K562 (cell line): ENCODE results near the gene KCNK1. TPM values are rescaled to one million over a fixed set of nuclear protein-coding genes. Genes with fewer than 3 reads are reported as not detected.

Experiments used
- CREM ChIP-seq: IDR thresholded peaks from 2 replicates; pipeline ENCODE4 v1.6.1; 2014; ENCODE audit warnings: antibody characterized with exemption, low read depth
- KAT7 ChIP-seq: sonication (generic); formaldehyde crosslinking; IDR thresholded peaks from 2 replicates; pipeline ENCODE4 v1.8.0; 2022; ENCODE audit warnings: missing genetic modification reagents, mild to moderate bottlenecking, borderline replicate concordance
- KLF16 ChIP-seq: IDR thresholded peaks from 2 replicates; pipeline ENCODE4 v1.6.1; 2016; ENCODE audit warnings: antibody characterized with exemption
- MTA2 ChIP-seq: fragments of 450-650 bp; IDR thresholded peaks from 2 replicates; pipeline ENCODE4 v1.6.1; 2016; ENCODE audit warnings: low read depth
- NCOA4 ChIP-seq: fragments of 450-650 bp; IDR thresholded peaks from 2 replicates; pipeline ENCODE4 v1.6.1; 2018; ENCODE audit warnings: mild to moderate bottlenecking; ENCODE audit not compliant: partially characterized antibody
- PML ChIP-seq: IDR thresholded peaks from 2 replicates; pipeline ENCODE4 v1.6.1; 2012; ENCODE audit warnings: low read length, inconsistent platforms
- PTBP1 ChIP-seq: fragments of 200-400 bp; formaldehyde crosslinking; IDR thresholded peaks from 2 replicates; pipeline ENCODE4 v1.6.1; 2017; ENCODE audit warnings: low read depth, low read length
- SPI1 ChIP-seq: IDR thresholded peaks from 2 replicates; pipeline ENCODE4 v1.6.1; 2011; ENCODE audit warnings: low read depth, low read length, control low read depth, borderline replicate concordance
- ZBED1 ChIP-seq: IDR thresholded peaks from 2 replicates; pipeline ENCODE4 v1.6.1; 2014
- ZNF23 ChIP-seq: fragments of 250-450 bp; sonication (Bioruptor Pico); IDR thresholded peaks from 2 replicates; pipeline ENCODE4 v1.4.0; 2020; ENCODE audit warnings: mild to moderate bottlenecking
- ZNF3 ChIP-seq: fragments of 250-450 bp; sonication (Bioruptor Pico); IDR thresholded peaks from 2 replicates; pipeline ENCODE4 v1.5.0; 2021; ENCODE audit warnings: mild to moderate bottlenecking, moderate library complexity
- polyA plus RNA-seq, 8 experiments: library from polyadenylated mRNA; depleted of rRNA in 4 of 8; stranded (reverse) in 5 of 8; unstranded in 3 of 8; fragments of >200 nt; fragmentation: Nextera tagmentation in 2 of 8; fragmentation: Illumina TruSeq in 1 of 8; extraction: Ambion mirVana in 2 of 8; extraction: Trizol in 1 of 8; gene quantifications; 2 replicates each; pipeline versions ENCODE4 v1.2.1 to v1.2.3, GENCODE V29; 2011 to 2014; ENCODE audit warnings: inconsistent platforms in 1 of 8, missing spikeins in 1 of 8
- total RNA-seq, 7 experiments: library from RNA; depleted of rRNA in 6 of 7; stranded (reverse); fragments of >200 nt in 6 of 7; fragmentation: Illumina TruSeq in 2 of 7; extraction: Trizol in 2 of 7; gene quantifications; 2 replicates each; pipeline versions ENCODE4 v1.2.1 to v1.2.3, GENCODE V29; 2011 to 2021; ENCODE audit warnings: low replicate concordance in 1 of 7
- TF ChIP-seq, protein P1 (sequence below): sonication (generic); formaldehyde crosslinking; IDR thresholded peaks from 2 replicates; pipeline ENCODE4 v1.8.0; 2022; ENCODE audit warnings: missing genetic modification reagents, mild to moderate bottlenecking, moderate library complexity, borderline replicate concordance
- TF ChIP-seq, protein P2 (sequence below): fragments of 450-650 bp; IDR thresholded peaks from 2 replicates; pipeline ENCODE4 v1.6.1; 2017; ENCODE audit warnings: antibody characterized with exemption, mild to moderate bottlenecking
- TF ChIP-seq, protein P3 (sequence below): fragments of 450-650 bp; IDR thresholded peaks from 2 replicates; pipeline ENCODE4 v1.6.1; 2016; ENCODE audit warnings: borderline replicate concordance
- TF ChIP-seq, protein P4 (sequence below): fragments of 200-800 bp; sonication (Bioruptor generic); IDR thresholded peaks from 2 replicates; pipeline ENCODE4 v1.6.1; 2017; ENCODE audit warnings: missing genetic modification characterization, missing compliant biosample characterization

KCNK1 gene
- total and polyA plus RNA-seq, 9 of the 15 experiments (the other 6 are each of a cell fraction or from before 2014, with no cell fraction given): 3.1 to 22.7 (median 6.0) TPM

DNA sequence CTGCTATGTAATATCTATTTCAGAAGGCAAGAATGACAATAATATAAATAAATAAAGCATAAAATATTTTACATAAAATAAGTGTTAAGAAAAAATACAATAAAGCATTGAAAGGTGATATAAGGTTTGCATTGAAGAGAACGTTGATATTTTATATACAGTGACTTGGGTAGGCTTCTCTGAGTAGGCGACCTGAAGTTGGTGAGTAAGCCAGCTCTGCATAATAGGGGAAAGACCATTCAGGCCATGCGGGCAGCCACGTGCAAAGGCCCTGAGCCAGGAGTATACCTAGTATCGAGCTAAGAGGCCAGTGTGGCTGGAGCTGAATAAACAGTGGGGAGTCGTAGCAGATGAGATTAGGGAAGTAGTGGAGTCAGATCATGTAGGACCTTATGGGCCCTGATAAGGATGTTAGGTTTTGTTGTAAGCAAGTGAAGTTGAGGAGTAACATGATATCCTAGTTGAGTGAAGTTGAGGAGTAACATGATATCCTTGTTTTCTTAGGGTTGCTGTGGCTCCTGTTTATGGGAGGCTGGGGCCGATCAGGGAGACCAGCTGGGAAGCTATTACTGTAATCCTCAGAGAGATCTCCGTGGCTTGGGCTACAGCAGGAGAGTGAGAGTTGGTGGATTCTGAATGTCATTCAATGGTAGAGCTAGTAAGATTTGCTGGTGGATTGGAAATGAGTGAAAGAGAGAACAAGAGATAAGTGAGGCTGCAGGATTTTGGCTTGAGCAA, 22.0 kb downstream of the KCNK1 start (continued):
- TF ChIP-seq, protein P1, sequence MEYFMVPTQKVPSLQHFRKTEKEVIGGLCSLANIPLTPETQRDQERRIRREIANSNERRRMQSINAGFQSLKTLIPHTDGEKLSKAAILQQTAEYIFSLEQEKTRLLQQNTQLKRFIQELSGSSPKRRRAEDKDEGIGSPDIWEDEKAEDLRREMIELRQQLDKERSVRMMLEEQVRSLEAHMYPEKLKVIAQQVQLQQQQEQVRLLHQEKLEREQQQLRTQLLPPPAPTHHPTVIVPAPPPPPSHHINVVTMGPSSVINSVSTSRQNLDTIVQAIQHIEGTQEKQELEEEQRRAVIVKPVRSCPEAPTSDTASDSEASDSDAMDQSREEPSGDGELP (CRISPR knock-in tag): peak; percentile 99
- peak; percentile 98 for TF ChIP-seq MTA2
- 0 out of 2 replicates have a peak, but pooled peaks have one; percentile 49 for TF ChIP-seq ZBED1
- TF ChIP-seq KLF16: peak; percentile 95
- peak; percentile 97 for TF ChIP-seq PML
- TF ChIP-seq SPI1: 0 out of 2 replicates have a peak, but pooled peaks have one; percentile 39
- TF ChIP-seq CREM: peak; percentile 92
- TF ChIP-seq, protein P2, sequence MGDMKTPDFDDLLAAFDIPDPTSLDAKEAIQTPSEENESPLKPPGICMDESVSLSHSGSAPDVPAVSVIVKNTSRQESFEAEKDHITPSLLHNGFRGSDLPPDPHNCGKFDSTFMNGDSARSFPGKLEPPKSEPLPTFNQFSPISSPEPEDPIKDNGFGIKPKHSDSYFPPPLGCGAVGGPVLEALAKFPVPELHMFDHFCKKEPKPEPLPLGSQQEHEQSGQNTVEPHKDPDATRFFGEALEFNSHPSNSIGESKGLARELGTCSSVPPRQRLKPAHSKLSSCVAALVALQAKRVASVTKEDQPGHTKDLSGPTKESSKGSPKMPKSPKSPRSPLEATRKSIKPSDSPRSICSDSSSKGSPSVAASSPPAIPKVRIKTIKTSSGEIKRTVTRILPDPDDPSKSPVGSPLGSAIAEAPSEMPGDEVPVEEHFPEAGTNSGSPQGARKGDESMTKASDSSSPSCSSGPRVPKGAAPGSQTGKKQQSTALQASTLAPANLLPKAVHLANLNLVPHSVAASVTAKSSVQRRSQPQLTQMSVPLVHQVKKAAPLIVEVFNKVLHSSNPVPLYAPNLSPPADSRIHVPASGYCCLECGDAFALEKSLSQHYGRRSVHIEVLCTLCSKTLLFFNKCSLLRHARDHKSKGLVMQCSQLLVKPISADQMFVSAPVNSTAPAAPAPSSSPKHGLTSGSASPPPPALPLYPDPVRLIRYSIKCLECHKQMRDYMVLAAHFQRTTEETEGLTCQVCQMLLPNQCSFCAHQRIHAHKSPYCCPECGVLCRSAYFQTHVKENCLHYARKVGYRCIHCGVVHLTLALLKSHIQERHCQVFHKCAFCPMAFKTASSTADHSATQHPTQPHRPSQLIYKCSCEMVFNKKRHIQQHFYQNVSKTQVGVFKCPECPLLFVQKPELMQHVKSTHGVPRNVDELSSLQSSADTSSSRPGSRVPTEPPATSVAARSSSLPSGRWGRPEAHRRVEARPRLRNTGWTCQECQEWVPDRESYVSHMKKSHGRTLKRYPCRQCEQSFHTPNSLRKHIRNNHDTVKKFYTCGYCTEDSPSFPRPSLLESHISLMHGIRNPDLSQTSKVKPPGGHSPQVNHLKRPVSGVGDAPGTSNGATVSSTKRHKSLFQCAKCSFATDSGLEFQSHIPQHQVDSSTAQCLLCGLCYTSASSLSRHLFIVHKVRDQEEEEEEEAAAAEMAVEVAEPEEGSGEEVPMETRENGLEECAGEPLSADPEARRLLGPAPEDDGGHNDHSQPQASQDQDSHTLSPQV: peak; percentile 99
- peak; percentile 71; the same call in 1 of the 2 replicates for TF ChIP-seq KAT7
- TF ChIP-seq ZNF23: no peak
- TF ChIP-seq, protein P3, sequence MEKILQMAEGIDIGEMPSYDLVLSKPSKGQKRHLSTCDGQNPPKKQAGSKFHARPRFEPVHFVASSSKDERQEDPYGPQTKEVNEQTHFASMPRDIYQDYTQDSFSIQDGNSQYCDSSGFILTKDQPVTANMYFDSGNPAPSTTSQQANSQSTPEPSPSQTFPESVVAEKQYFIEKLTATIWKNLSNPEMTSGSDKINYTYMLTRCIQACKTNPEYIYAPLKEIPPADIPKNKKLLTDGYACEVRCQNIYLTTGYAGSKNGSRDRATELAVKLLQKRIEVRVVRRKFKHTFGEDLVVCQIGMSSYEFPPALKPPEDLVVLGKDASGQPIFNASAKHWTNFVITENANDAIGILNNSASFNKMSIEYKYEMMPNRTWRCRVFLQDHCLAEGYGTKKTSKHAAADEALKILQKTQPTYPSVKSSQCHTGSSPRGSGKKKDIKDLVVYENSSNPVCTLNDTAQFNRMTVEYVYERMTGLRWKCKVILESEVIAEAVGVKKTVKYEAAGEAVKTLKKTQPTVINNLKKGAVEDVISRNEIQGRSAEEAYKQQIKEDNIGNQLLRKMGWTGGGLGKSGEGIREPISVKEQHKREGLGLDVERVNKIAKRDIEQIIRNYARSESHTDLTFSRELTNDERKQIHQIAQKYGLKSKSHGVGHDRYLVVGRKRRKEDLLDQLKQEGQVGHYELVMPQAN: peak; percentile 79; the same call in 1 of the 2 replicates
- no peak for TF ChIP-seq ZNF3
- TF ChIP-seq, protein P4, sequence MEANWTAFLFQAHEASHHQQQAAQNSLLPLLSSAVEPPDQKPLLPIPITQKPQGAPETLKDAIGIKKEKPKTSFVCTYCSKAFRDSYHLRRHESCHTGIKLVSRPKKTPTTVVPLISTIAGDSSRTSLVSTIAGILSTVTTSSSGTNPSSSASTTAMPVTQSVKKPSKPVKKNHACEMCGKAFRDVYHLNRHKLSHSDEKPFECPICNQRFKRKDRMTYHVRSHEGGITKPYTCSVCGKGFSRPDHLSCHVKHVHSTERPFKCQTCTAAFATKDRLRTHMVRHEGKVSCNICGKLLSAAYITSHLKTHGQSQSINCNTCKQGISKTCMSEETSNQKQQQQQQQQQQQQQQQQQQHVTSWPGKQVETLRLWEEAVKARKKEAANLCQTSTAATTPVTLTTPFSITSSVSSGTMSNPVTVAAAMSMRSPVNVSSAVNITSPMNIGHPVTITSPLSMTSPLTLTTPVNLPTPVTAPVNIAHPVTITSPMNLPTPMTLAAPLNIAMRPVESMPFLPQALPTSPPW (CRISPR knock-in tag): peak; percentile 58
- peak; percentile 16 for TF ChIP-seq NCOA4
- no peak for TF ChIP-seq PTBP1
